Subcutaneous adipose tissue (tissue), 4 donors: ENCODE measurements around the gene KLC1. TPM values are rescaled to one million over a fixed set of nuclear protein-coding genes. Genes with fewer than 3 reads are reported as not detected.

ENCODE experiments used
- CTCF ChIP-seq: fragments of 450-650 bp; IDR thresholded peaks from one replicate; pipeline ENCODE4 v1.5.1; 2016; ENCODE audit warnings: low read depth, mild to moderate bottlenecking, control low read depth, antibody characterized with exemption, moderate library complexity
- total RNA-seq, 4 donors: library from RNA; depleted of rRNA; stranded (reverse); fragments of >200 nt; gene quantifications; one replicate each; pipeline ENCODE4 v1.1.0, GENCODE V29; 2016

The KLC1 gene
- total RNA-seq, 4 donors from 2014 or later: 186 to 347 (median 291) TPM

- TF ChIP-seq CTCF: no peak
Observed at GRCh38 chr14:103718572-103718971, 89.6 kb downstream of the KLC1 start.

- no peak for TF ChIP-seq CTCF
Observed at GRCh38 chr14:103719751-103720150, 90.7 kb downstream of the KLC1 start.

- no peak for TF ChIP-seq CTCF
Observed at GRCh38 chr14:103721334-103722120, 92.5 kb downstream of the KLC1 start.

- no peak for TF ChIP-seq CTCF
Observed at GRCh38 chr14:103723748-103724081, 94.7 kb downstream of the KLC1 start.

GRCh38 chr14:103724116-103724515 is 95.1 kb downstream of the KLC1 start:
- TF ChIP-seq CTCF: no peak

- no peak for TF ChIP-seq CTCF
Observed at GRCh38 chr14:103725001-103725682, 96.1 kb downstream of the KLC1 start.

GRCh38 chr14:103725739-103726395 is 96.9 kb downstream of the KLC1 start:
- no peak for TF ChIP-seq CTCF
